GM12878 (cell line): ENCODE results near the gene KIRREL1. TPM values are rescaled to one million over a fixed set of nuclear protein-coding genes. Genes with fewer than 3 reads are reported as not detected.

ENCODE experiments used
- ATAC-seq: fragments of 200-7000 bp; cut with Tn5 transposase; 3 replicates; pipeline ENCODE4 v1.9.1; 2020; ENCODE audit warnings: mild to moderate bottlenecking, moderate library complexity
- BruUV-seq: library from RNA; stranded (reverse); fragments of 400-500 nt; replicated peaks from 2 replicates; lab custom pipeline; 2021; lab: Mats Ljungman, UMichigan
- CTCF ChIA-PET: fragments of 300-600 bp; sonication (Branson Sonifier 250); formaldehyde crosslinking; extraction: SDS; loops from one replicate; lab custom pipeline; 2021; ENCODE audit warnings: inconsistent platforms; lab: Yijun Ruan, JAX
- POLR2A ChIA-PET: fragments of 350-600 bp; formaldehyde crosslinking; extraction: SDS; loops from one replicate; lab custom pipeline; 2021; ENCODE audit warnings: inconsistent platforms; lab: Charles Lee
- RAD21 ChIA-PET: fragments of 300-600 bp; sonication (Branson Sonifier 250); formaldehyde crosslinking; loops from one replicate; lab custom pipeline; 2023; ENCODE audit warnings: antibody characterized with exemption; ENCODE audit not compliant: unreplicated experiment; lab: Charles Lee
- SMC1A ChIA-PET: fragments of 300-600 bp; sonication (Branson Sonifier 250); formaldehyde crosslinking; loops from one replicate; lab custom pipeline; 2023; ENCODE audit not compliant: unreplicated experiment, uncharacterized antibody; lab: Charles Lee
- DNase-seq: peaks from one replicate; pipeline ENCODE4 v3.0.0-alpha.2; 2011; ENCODE audit warnings: low read depth, low spot score
- FAIRE-seq: peaks from 3 replicates; lab custom pipeline; 2011; peaks lifted over from hg19 to GRCh38; lab: Jason Lieb, UNC
- H2AFZ ChIP-seq: 2 replicates; pipeline ENCODE4 v1.6.0; 2011; ENCODE audit warnings: low read depth, low read length, control low read depth; ENCODE audit not compliant: control insufficient read depth
- H3K27ac ChIP-seq: 2 replicates; pipeline ENCODE4 v1.5.1; 2011; ENCODE audit warnings: control low read depth; ENCODE audit not compliant: control insufficient read depth, insufficient read depth
- H3K27me3 ChIP-seq, 2 experiments: replicated peaks in 1 of 2; 2 replicates each; pipeline versions ENCODE4 v1.6.0 to v1.6.1; 2011; ENCODE audit warnings: low read length in 1 of 2; ENCODE audit not compliant: control insufficient read depth in 2 of 2, insufficient read depth in 2 of 2
- H3K36me3 ChIP-seq, 2 experiments: 2 replicates each; pipeline ENCODE4 v1.5.1; 2011; ENCODE audit warnings: low read length in 1 of 2; ENCODE audit not compliant: control insufficient read depth in 2 of 2, insufficient read depth in 2 of 2
- H3K4me1 ChIP-seq: 2 replicates; pipeline ENCODE4 v1.6.1; 2011; ENCODE audit warnings: mild to moderate bottlenecking, low read length, moderate library complexity, mixed read lengths; ENCODE audit not compliant: control insufficient read depth, insufficient read depth
- H3K4me2 ChIP-seq: 2 replicates; pipeline ENCODE4 v1.6.0; 2011; ENCODE audit warnings: control low read depth; ENCODE audit not compliant: control insufficient read depth, insufficient read depth
- H3K4me3 ChIP-seq: fragments of 200-600 bp; sonication (generic); 2 replicates; pipeline ENCODE4 v1.5.1; 2016
- H3K79me2 ChIP-seq: 2 replicates; pipeline ENCODE4 v1.6.0; 2011; ENCODE audit warnings: low read length; ENCODE audit not compliant: control insufficient read depth, insufficient read depth
- H3K9ac ChIP-seq: 2 replicates; pipeline ENCODE4 v1.8.0; 2011; ENCODE audit warnings: low read length, control low read depth, mixed read lengths; ENCODE audit not compliant: control insufficient read depth, insufficient read depth
- H3K9me3 ChIP-seq: replicated peaks from 3 replicates; pipeline ENCODE4 v1.5.1; 2011; ENCODE audit warnings: mild to moderate bottlenecking, low read length; ENCODE audit not compliant: control insufficient read depth, insufficient read depth
- H4K20me1 ChIP-seq: 2 replicates; pipeline ENCODE4 v1.6.0; 2011; ENCODE audit not compliant: control insufficient read depth, insufficient read depth
- CEBPB ChIP-seq, 2 experiments: fragments of 150-350 bp in 1 of 2; IDR thresholded peaks; 2 replicates each; pipeline ENCODE4 v1.6.1; 2012 to 2014; ENCODE audit warnings: low read depth in 2 of 2, low read length in 2 of 2, borderline replicate concordance in 1 of 2, inconsistent platforms in 1 of 2
- WGBS: methylation state at CpG from one replicate; pipeline ENCODE4 v1.1.6; 2016; ENCODE audit warnings: low lambda C conversion rate; ENCODE audit not compliant: insufficient replicate concordance, insufficient coverage; ENCODE audit errors: missing lambda C conversion rate; 5-methylcytosine and 5-hydroxymethylcytosine counted together
- in situ Hi-C: fragments of 300-500 bp; cut with MboI; formaldehyde crosslinking; loops from 9 replicates; pipeline ENCODE4 v1.14.3; 2018; ENCODE audit warnings: mixed read lengths
- intact Hi-C: fragments of 100-400 bp; cut with micrococcal nuclease; formaldehyde crosslinking; loops from one replicate; pipeline ENCODE4 v1.14.2; 2022; ENCODE audit not compliant: unreplicated experiment
- polyA plus RNA-seq, 11 experiments: library from polyadenylated mRNA; depleted of rRNA in 4 of 11; unstranded in 6 of 11; stranded (reverse) in 5 of 11; fragments of >200 nt; fragmentation: Nextera tagmentation in 4 of 11; fragmentation: Illumina TruSeq in 1 of 11; extraction: Ambion mirVana in 4 of 11; extraction: Trizol in 1 of 11; gene quantifications; 1 replicate in 1 of 11; 2 replicates in 10 of 11; pipeline versions ENCODE4 v1.2.1 to v1.2.3, GENCODE V29; 2011 to 2016; ENCODE audit warnings: inconsistent platforms in 2 of 11, missing spikeins in 2 of 11, low read depth in 1 of 11
- total RNA-seq, 4 experiments: library from RNA; depleted of rRNA in 3 of 4; stranded (reverse); fragments of >200 nt in 3 of 4; fragmentation: Illumina TruSeq in 1 of 4; extraction: Trizol in 1 of 4; gene quantifications; 2 replicates each; pipeline versions ENCODE4 v1.2.1 to v1.2.3, GENCODE V29; 2013 to 2021
- TF ChIP-seq, protein P1 (sequence below): fragments of 450-650 bp; IDR thresholded peaks from 2 replicates; pipeline ENCODE4 v1.6.1; 2017; ENCODE audit warnings: antibody characterized with exemption, mild to moderate bottlenecking, moderate library complexity

The KIRREL1 gene
- total and polyA plus RNA-seq, 10 of the 15 experiments (the other 5 are each of a cell fraction or from before 2014, with no cell fraction given): 0.15 TPM; not detected in 9

DNA sequence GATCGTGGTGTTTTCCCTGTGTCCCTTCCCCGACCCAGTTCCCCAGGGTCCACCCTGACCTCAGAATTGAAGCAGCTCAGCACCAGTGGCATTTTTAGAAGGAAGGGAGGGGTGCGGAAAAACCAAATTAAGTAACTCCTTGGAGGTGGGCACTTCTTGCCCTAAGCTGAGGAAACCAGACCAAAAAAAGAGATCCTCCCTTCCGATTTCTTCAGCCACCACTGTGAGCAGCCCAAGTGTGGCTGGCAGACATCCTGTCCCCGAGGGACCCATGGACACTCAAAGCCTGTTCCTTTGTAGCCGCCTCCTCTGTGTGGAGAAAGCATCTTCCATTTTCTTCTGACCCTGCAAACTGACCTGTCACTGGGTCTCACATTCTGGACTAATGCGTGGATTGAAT lies 31.3 kb downstream of the KIRREL1 start (continued):
- TF ChIP-seq CEBPB (IDR thresholded peaks at IDR 0.05; ENCODE audit: borderline replicate concordance in 1 of 2, low read depth in 2 of 2, low read length in 2 of 2): no peak

DNA sequence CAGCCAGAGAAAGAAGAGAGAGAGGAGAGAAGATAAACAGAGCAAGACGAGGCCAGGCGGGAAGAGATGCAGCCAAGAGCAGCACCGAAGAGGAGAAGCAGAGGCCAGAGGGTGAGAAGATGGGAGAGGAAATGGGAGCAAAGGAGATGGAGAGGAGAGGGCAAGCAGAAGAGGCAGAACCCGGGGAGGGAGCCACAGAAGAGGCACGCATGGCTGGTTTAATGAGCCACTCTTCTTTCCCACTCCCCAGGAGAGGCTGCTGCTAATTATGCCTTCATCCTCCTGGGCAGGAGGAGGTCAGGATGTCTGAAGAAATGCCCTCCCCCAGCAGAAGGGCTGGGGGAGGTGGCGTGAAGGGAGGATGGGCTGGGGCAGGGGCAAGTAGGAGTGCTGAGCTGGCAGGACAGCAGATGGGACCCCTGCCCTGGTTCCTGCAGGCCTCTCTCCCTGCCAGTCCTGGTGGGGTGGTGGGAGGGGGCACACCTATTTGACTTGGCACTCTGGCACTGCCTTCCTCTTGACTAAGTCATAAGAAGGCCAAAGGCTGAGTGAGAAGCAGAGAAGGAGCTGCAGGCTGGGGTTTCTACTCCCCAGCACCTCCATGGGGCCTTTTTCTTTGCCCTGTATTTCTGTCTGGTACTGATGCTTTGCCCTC lies 32.3 kb downstream of the KIRREL1 start:
- no peak overlapping the region for H3K9ac ChIP-seq
- no peaks in the 10 kb centered on the region for H3K9me3 ChIP-seq
- ChIA-PET CTCF (interaction anchor here (0.6 kb wide), 1 partner anchor 61 kb away, joined by 3 read pairs; no protein-coding TSS in a partner anchor), SMC1A (no interaction called here), POLR2A (no interaction called here), RAD21 (no interaction called here)
- WGBS: 8% methylated on average over 6 of the region's 6 CpGs
- no peak overlapping the region for H3K27ac ChIP-seq
- H3K4me1 ChIP-seq: no peaks in the 10 kb centered on the region
- no peaks in the 10 kb centered on the region for H4K20me1 ChIP-seq
- H3K36me3 ChIP-seq: no peaks in the 10 kb centered on the region
- peaks cover 0 to 2% of the 10 kb centered on the region in 2 experiments; a peak in 1 of 4 replicates for H3K27me3 ChIP-seq
- DNase-seq (no peak), FAIRE-seq (no peak), ATAC-seq (no peak)
- no peak overlapping the region for H3K4me2 ChIP-seq
- BruUV-seq: no TSS peak
- in situ Hi-C loops: no loop called here
- intact Hi-C loops: no loop called here
- H2AFZ ChIP-seq: no peak overlapping the region
- H3K79me2 ChIP-seq: no peaks in the 10 kb centered on the region
- TF ChIP-seq, protein P1, sequence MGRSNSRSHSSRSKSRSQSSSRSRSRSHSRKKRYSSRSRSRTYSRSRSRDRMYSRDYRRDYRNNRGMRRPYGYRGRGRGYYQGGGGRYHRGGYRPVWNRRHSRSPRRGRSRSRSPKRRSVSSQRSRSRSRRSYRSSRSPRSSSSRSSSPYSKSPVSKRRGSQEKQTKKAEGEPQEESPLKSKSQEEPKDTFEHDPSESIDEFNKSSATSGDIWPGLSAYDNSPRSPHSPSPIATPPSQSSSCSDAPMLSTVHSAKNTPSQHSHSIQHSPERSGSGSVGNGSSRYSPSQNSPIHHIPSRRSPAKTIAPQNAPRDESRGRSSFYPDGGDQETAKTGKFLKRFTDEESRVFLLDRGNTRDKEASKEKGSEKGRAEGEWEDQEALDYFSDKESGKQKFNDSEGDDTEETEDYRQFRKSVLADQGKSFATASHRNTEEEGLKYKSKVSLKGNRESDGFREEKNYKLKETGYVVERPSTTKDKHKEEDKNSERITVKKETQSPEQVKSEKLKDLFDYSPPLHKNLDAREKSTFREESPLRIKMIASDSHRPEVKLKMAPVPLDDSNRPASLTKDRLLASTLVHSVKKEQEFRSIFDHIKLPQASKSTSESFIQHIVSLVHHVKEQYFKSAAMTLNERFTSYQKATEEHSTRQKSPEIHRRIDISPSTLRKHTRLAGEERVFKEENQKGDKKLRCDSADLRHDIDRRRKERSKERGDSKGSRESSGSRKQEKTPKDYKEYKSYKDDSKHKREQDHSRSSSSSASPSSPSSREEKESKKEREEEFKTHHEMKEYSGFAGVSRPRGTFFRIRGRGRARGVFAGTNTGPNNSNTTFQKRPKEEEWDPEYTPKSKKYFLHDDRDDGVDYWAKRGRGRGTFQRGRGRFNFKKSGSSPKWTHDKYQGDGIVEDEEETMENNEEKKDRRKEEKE: no peak
- no peak overlapping the region for H3K4me3 ChIP-seq
